ENCODE measurements around the gene SSC5D. TPM values are rescaled to one million over a fixed set of nuclear protein-coding genes. Genes with fewer than 3 reads are reported as not detected.

SSC5D gene
- total and polyA plus RNA-seq, 9 of the 15 experiments (the other 6 are each of a cell fraction or from before 2014, with no cell fraction given): 0.04 to 0.71 (median 0.14) TPM; not detected in 2

DNA sequence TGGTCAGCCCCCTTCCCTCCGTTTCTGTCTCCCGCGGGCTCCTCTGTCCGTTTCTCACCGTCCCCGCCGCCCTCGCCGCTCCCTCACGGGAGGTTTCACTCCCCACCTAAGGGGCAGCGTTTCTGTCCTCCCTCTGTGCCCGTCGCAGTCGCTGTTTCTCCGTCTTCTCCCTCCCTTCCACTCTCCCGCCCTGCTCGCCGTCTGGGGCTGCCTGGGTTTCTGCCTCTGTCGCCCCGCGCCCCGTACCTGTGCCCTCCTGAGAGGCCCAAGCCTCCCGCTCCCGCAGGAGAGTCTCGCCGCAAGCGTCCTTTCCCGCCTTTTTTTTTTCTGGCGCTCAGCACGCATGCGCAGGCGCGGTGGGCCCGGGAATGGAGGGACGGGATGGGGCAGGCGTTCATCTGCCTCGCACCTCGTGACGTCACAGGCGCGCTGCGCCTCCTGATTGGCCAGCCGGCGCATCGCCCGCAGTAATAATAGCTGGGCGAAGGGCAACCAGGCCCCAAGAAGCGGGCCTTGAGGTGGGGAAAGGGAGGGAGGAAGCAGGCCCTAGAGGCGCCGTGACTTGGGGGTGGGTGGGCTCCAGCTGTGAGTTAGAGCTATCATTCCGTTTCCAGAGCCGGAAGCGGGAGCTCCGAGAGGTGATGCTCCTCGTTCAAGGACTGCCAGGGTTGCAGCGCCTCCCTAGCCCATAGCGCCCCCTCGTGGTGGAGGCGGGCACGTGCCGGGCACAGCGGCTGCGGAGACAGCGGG lies 15.4 kb downstream of the SSC5D start (continued):
- TF ChIP-seq, protein P1, sequence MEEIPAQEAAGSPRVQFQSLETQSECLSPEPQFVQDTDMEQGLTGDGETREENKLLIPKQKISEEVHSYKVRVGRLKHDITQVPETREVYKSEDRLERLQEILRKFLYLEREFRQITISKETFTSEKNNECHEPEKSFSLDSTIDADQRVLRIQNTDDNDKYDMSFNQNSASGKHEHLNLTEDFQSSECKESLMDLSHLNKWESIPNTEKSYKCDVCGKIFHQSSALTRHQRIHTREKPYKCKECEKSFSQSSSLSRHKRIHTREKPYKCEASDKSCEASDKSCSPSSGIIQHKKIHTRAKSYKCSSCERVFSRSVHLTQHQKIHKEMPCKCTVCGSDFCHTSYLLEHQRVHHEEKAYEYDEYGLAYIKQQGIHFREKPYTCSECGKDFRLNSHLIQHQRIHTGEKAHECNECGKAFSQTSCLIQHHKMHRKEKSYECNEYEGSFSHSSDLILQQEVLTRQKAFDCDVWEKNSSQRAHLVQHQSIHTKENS (CRISPR knock-in tag; IDR thresholded peaks at IDR 0.05): no peak
- TF ChIP-seq ZNF586 (CRISPR knock-in tag; conservative IDR thresholded peaks at IDR 0.05): no peak
- no peak for TF ChIP-seq ZNF507 (tag; conservative IDR thresholded peaks at IDR 0.05)
- TF ChIP-seq ZSCAN29 (IDR thresholded peaks at IDR 0.05): no peak
- TF ChIP-seq, protein P2, sequence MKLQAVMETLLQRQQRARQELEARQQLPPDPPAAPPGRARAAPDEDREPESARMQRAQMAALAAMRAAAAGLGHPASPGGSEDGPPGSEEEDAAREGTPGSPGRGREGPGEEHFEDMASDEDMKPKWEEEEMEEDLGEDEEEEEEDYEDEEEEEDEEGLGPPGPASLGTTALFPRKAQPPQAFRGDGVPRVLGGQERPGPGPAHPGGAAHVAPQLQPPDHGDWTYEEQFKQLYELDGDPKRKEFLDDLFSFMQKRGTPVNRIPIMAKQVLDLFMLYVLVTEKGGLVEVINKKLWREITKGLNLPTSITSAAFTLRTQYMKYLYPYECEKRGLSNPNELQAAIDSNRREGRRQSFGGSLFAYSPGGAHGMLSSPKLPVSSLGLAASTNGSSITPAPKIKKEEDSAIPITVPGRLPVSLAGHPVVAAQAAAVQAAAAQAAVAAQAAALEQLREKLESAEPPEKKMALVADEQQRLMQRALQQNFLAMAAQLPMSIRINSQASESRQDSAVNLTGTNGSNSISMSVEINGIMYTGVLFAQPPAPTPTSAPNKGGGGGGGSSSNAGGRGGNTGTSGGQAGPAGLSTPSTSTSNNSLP (IDR thresholded peaks at IDR 0.05; ENCODE audit: borderline replicate concordance, low read depth, low read length): no peak
- no peak for TF ChIP-seq GTF2E2 (tag; IDR thresholded peaks at IDR 0.05)
- TF ChIP-seq POU5F1 (IDR thresholded peaks at IDR 0.05; ENCODE audit: borderline replicate concordance, low read depth, low read length, partially characterized antibody): no peak
- TF ChIP-seq, protein P3, sequence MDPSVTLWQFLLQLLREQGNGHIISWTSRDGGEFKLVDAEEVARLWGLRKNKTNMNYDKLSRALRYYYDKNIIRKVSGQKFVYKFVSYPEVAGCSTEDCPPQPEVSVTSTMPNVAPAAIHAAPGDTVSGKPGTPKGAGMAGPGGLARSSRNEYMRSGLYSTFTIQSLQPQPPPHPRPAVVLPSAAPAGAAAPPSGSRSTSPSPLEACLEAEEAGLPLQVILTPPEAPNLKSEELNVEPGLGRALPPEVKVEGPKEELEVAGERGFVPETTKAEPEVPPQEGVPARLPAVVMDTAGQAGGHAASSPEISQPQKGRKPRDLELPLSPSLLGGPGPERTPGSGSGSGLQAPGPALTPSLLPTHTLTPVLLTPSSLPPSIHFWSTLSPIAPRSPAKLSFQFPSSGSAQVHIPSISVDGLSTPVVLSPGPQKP (CRISPR knock-in tag; IDR thresholded peaks at IDR 0.05): peak; percentile 89; the same call in 1 of the 2 replicates
- no peak for TF ChIP-seq NCOA6 (IDR thresholded peaks at IDR 0.05)
- TF ChIP-seq BACH1 (tag; IDR thresholded peaks at IDR 0.05): no peak
- no peak for TF ChIP-seq ZNF444 (CRISPR knock-in tag; IDR thresholded peaks at IDR 0.05)
- TF ChIP-seq TFAM (CRISPR knock-in tag; conservative IDR thresholded peaks at IDR 0.05): no peak
- no peak for TF ChIP-seq ZBTB17 (CRISPR knock-in tag; IDR thresholded peaks at IDR 0.05)
- TF ChIP-seq ATF7 (IDR thresholded peaks at IDR 0.05): peak; percentile 90
- TF ChIP-seq NRF1 (conservative IDR thresholded peaks at IDR 0.05 in 1 of 2, IDR thresholded peaks at IDR 0.05 in 1 of 2): peak; percentile 98
- peak; percentile 96 for TF ChIP-seq ZNF282 (CRISPR knock-in tag; IDR thresholded peaks at IDR 0.05)
- TF ChIP-seq, protein P4, sequence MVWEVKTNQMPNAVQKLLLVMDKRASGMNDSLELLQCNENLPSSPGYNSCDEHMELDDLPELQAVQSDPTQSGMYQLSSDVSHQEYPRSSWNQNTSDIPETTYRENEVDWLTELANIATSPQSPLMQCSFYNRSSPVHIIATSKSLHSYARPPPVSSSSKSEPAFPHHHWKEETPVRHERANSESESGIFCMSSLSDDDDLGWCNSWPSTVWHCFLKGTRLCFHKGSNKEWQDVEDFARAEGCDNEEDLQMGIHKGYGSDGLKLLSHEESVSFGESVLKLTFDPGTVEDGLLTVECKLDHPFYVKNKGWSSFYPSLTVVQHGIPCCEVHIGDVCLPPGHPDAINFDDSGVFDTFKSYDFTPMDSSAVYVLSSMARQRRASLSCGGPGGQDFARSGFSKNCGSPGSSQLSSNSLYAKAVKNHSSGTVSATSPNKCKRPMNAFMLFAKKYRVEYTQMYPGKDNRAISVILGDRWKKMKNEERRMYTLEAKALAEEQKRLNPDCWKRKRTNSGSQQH (CRISPR knock-in tag; IDR thresholded peaks at IDR 0.05): no peak
- no peak for TF ChIP-seq ZNF311 (CRISPR knock-in tag; IDR thresholded peaks at IDR 0.05)
- TF ChIP-seq, protein P5, sequence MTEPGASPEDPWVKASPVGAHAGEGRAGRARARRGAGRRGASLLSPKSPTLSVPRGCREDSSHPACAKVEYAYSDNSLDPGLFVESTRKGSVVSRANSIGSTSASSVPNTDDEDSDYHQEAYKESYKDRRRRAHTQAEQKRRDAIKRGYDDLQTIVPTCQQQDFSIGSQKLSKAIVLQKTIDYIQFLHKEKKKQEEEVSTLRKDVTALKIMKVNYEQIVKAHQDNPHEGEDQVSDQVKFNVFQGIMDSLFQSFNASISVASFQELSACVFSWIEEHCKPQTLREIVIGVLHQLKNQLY (CRISPR knock-in tag; conservative IDR thresholded peaks at IDR 0.05): peak in 1 of 2 experiments; percentile 97; a peak in 2 of 4 replicates
- TF ChIP-seq MCM5 (IDR thresholded peaks at IDR 0.05; ENCODE audit: low read depth): no peak
- TF ChIP-seq RBBP5 (IDR thresholded peaks at IDR 0.05; ENCODE audit: borderline replicate concordance, insufficient read depth, low read length, poor library complexity, severe bottlenecking): no peak
- no peak for TF ChIP-seq ZNF778 (CRISPR knock-in tag; IDR thresholded peaks at IDR 0.05)
- TF ChIP-seq TCF3 (CRISPR knock-in tag; IDR thresholded peaks at IDR 0.05): no peak
